ENCODE measurements around the gene SLC6A5. TPM values are rescaled to one million over a fixed set of nuclear protein-coding genes. Genes with fewer than 3 reads are reported as not detected.

Gene SLC6A5
- total RNA-seq, 4 donors from 2014 or later = not detected

DNA sequence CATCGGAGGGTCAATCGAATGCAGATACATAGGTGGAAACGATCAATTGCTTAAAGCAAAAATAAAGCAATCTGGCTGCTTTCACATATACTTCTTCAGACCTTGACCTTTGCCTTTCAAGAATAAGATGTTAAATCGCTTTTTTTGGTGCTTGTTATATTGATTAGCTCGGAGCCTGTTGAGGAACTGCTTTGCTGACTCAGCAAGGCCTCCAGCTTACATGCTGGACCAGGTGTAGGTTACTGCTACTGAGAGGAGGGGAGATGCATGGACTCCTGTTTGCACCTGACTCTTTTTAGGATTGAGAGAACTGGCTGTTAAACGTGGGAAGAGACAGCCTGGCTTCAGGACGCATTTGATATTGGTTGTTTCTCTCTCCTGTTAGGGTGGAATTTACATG lies 38.7 kb downstream of the SLC6A5 start:
- in situ Hi-C loops (cut with MboI; ENCODE audit: low pct_ligation_motif_present in 1 of 4, low pct_unique_long_range_greater_than_20kb in 1 of 4, low sequenced_read_pairs in 3 of 4) = loop anchor here in 2 of 4 donors (25.0 kb wide), 3 partner anchors 874 to 1674 kb away; no protein-coding TSS in a partner anchor
- no peak overlapping the region for H3K4me3 ChIP-seq
- no peaks in the 10 kb centered on the region for H3K36me3 ChIP-seq
- H3K9me3 ChIP-seq = no peaks in the 10 kb centered on the region
- H3K27me3 ChIP-seq = peaks cover 12% of the 10 kb centered on the region
- 71 to 73% methylated on average over 3 to 7 of the region's 7 CpGs for WGBS, 2 donors (ENCODE audit: low coverage in 1 of 2)
- TF ChIP-seq POLR2A (IDR thresholded peaks at IDR 0.05) = no peak
- H3K4me1 ChIP-seq = no peaks in the 10 kb centered on the region
- no peak for DNase-seq
- H3K27ac ChIP-seq = no peak overlapping the region
- intact Hi-C loops (cut with DNase I; ENCODE audit: low total_unique reads) = no loop called here

DNA sequence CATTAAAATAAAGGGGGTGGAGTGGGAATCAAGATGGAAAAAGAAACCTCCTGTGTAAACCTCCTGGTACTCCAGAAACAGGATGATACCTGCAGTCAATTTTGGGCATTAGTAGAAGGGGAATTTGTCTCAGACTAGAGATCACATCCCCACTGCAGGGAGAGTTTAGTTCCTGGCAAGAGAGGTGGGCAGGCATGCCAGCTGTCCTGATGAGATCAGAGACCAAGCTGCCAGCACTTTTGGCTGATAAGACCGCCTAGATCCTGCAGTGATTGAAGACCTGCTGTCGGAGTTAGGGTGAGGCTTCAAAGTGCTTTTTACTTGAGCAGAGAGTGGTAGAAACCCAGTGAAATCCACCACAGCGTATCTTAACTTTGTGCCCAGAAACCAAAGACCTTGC lies 40.3 kb downstream of the SLC6A5 start:
- Histone ChIP-seq H3K4me1 (no peaks in the 10 kb centered on the region), H3K36me3 (no peaks in the 10 kb centered on the region), H3K27me3 (peaks cover 12% of the 10 kb centered on the region), H3K27ac (no peak overlapping the region), H3K4me3 (no peak overlapping the region), H3K9me3 (no peaks in the 10 kb centered on the region)
- WGBS, 2 donors (ENCODE audit: low coverage in 1 of 2) = 44% methylated on average over 3 of the region's 3 CpGs; no CpG with 5 or more reads in 1 of the 2 donors
- DNase-seq = no peak
- intact Hi-C loops (cut with DNase I; ENCODE audit: low total_unique reads) (no loop called here), in situ Hi-C loops (cut with MboI; ENCODE audit: low pct_ligation_motif_present in 1 of 4, low pct_unique_long_range_greater_than_20kb in 1 of 4, low sequenced_read_pairs in 3 of 4) (loop anchor here in 2 of 4 donors (25.0 kb wide), 3 partner anchors 873 to 1673 kb away; no protein-coding TSS in a partner anchor)
- no peak for TF ChIP-seq POLR2A (IDR thresholded peaks at IDR 0.05)
- TF ChIP-seq, protein P1, sequence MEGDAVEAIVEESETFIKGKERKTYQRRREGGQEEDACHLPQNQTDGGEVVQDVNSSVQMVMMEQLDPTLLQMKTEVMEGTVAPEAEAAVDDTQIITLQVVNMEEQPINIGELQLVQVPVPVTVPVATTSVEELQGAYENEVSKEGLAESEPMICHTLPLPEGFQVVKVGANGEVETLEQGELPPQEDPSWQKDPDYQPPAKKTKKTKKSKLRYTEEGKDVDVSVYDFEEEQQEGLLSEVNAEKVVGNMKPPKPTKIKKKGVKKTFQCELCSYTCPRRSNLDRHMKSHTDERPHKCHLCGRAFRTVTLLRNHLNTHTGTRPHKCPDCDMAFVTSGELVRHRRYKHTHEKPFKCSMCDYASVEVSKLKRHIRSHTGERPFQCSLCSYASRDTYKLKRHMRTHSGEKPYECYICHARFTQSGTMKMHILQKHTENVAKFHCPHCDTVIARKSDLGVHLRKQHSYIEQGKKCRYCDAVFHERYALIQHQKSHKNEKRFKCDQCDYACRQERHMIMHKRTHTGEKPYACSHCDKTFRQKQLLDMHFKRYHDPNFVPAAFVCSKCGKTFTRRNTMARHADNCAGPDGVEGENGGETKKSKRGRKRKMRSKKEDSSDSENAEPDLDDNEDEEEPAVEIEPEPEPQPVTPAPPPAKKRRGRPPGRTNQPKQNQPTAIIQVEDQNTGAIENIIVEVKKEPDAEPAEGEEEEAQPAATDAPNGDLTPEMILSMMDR (IDR thresholded peaks at IDR 0.05) = no peak
- no peak for TF ChIP-seq POLR2AphosphoS5 (IDR thresholded peaks at IDR 0.05)
- TF ChIP-seq EP300 (IDR thresholded peaks at IDR 0.05; ENCODE audit: low read depth) = no peak

DNA sequence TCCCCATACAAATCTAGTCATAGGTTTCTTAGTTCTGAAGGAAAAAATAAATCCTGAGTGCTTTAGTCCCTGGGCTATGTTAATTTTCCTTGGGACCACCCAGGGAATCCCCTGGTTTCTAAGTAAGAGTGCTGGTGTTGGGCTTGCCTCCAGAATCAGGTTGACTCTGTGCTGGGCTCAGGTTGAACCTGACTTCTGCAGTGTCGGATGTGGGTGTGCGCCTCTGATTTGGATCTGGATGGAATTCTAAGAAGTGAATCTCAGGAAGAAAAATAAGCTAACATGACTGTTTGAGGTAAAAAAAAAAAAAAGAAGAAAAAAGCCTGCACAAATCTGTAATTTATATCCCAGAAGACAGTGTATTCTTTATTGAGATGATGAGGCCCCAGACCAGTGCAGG lies 41.0 kb downstream of the SLC6A5 start:
- intact Hi-C loops (cut with DNase I; ENCODE audit: low total_unique reads) (no loop called here), in situ Hi-C loops (cut with MboI; ENCODE audit: low pct_ligation_motif_present in 1 of 4, low pct_unique_long_range_greater_than_20kb in 1 of 4, low sequenced_read_pairs in 3 of 4) (loop anchor here in 2 of 4 donors (25.0 kb wide), 3 partner anchors 872 to 1672 kb away; no protein-coding TSS in a partner anchor)
- TF ChIP-seq EP300 (IDR thresholded peaks at IDR 0.05; ENCODE audit: low read depth) (no peak), POLR2AphosphoS5 (IDR thresholded peaks at IDR 0.05) (no peak), POLR2A (IDR thresholded peaks at IDR 0.05) (no peak)
- TF ChIP-seq, protein P1 (IDR thresholded peaks at IDR 0.05) = no peak
- WGBS, 2 donors (ENCODE audit: low coverage in 1 of 2) = 94 to 96% methylated on average over 2 of the region's 2 CpGs
- H3K27me3 ChIP-seq = peaks cover 12% of the 10 kb centered on the region
- no peaks in the 10 kb centered on the region for H3K9me3 ChIP-seq
- no peak overlapping the region for H3K4me3 ChIP-seq
- H3K36me3 ChIP-seq = no peaks in the 10 kb centered on the region
- no peak overlapping the region for H3K27ac ChIP-seq
- no peaks in the 10 kb centered on the region for H3K4me1 ChIP-seq
- DNase-seq = no peak

DNA sequence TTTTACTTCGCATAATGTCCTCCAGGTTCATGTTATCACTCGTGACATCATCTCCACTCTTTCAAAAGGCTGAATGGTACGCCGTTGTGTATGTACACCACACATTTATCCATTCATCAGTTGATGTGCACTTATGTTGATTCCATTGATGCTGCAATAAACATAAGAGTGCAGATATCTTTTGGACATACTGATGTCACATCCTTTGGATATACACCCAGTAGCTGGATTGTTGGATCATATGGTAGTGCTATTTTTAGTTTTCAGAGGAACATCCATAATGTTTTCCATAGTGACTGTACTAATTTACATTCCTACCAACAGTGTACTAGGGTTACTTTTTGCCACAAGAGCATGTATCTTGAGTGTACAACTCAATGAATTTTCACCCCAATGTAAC lies 45.0 kb downstream of the SLC6A5 start:
- DNase-seq = no peak
- in situ Hi-C loops (cut with MboI; ENCODE audit: low pct_ligation_motif_present in 1 of 4, low pct_unique_long_range_greater_than_20kb in 1 of 4, low sequenced_read_pairs in 3 of 4) = loop anchor here in 2 of 4 donors (25.0 kb wide), 3 partner anchors 868 to 1668 kb away; no protein-coding TSS in a partner anchor
- no peaks in the 10 kb centered on the region for H3K4me1 ChIP-seq
- H3K27me3 ChIP-seq = peaks cover 8% of the 10 kb centered on the region
- H3K4me3 ChIP-seq = no peak overlapping the region
- H3K27ac ChIP-seq = no peak overlapping the region
- 67 to 83% methylated on average over 4 of the region's 4 CpGs for WGBS, 2 donors (ENCODE audit: low coverage in 1 of 2)
- H3K36me3 ChIP-seq = no peaks in the 10 kb centered on the region
- TF ChIP-seq EP300 (IDR thresholded peaks at IDR 0.05; ENCODE audit: low read depth) (no peak), POLR2A (IDR thresholded peaks at IDR 0.05) (no peak), POLR2AphosphoS5 (IDR thresholded peaks at IDR 0.05) (no peak)
- TF ChIP-seq, protein P1 (IDR thresholded peaks at IDR 0.05) = no peak
- intact Hi-C loops (cut with DNase I; ENCODE audit: low total_unique reads) = no loop called here
- no peaks in the 10 kb centered on the region for H3K9me3 ChIP-seq
